Measurements from ENCODE around the gene IFT43. TPM values are rescaled to one million over a fixed set of nuclear protein-coding genes. Genes with fewer than 3 reads are reported as not detected.

The IFT43 gene
- total RNA-seq (10 to 100 TPM; 20.9 to 46.8 TPM), polyA plus RNA-seq (ENCODE audit: insufficient read length in 2 of 2) (10 to 100 TPM; 42.6 to 49.2 TPM)
- long read RNA-seq, donor 1, transcript IFT43-202 (9 exons, 833 nt), result major isoform, 10 of 34 reads
- long read RNA-seq, donor 1, partial matches to known transcripts, result 21 of 34 reads
- long read RNA-seq, donor 1, other reads (novel, unspliced or antisense), result 0 of 34 reads
- long read RNA-seq, donor 2, partial matches to known transcripts, result 0 of 4 reads
- long read RNA-seq, donor 2, other reads (novel, unspliced or antisense), result 0 of 4 reads
- long read RNA-seq, donor 3, transcript IFT43-202 (9 exons, 833 nt), result major isoform, 7 of 10 reads
- long read RNA-seq, donor 3, partial matches to known transcripts, result 0 of 10 reads
- long read RNA-seq, donor 3, other reads (novel, unspliced or antisense), result 0 of 10 reads
- long read RNA-seq, donor 4, transcript IFT43-202 (9 exons, 833 nt), result major isoform, 22 of 51 reads
- long read RNA-seq, donor 4, partial matches to known transcripts, result 26 of 51 reads
- long read RNA-seq, donor 4, other reads (novel, unspliced or antisense), result 0 of 51 reads

- Histone ChIP-seq H3K4me1 (ENCODE audit: control insufficient read depth, insufficient read depth, low read length) (peaks cover 24% of the 10 kb centered on the region), H3K9me3 (ENCODE audit: control insufficient read depth, insufficient read depth, low read length) (no peaks in the 10 kb centered on the region)
- WGBS (ENCODE audit: insufficient coverage), result under 1% methylated on average over 49 of the region's 52 CpGs
These were observed at the start of gene IFT43 for GRCh38 chr14:75985618-75986438. Gene IFT43, plus strand, starts transcription at chr14:75985763. Its CDS starts 24 bp downstream, at chr14:75985787.

DNA sequence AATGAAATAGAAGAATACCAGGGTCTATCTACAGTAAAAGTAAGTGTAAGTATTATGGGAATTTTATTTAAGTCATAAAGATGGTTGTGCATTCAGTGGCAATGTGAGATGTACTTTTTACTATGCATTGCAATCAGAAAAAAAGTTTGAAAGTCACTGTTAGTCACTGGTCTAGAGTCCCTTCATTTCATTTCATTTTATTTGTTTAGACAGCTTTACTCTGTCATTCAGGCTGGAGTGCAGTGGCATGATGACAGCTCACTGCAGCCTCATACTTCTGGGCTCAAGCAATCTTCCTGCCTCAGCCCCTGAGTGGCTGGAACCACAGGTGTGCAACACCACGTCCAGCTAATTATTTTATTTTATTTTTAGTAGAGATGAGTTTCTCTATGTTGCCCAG is 46.4 kb upstream of the IFT43 start:
- H3K36me3 ChIP-seq (ENCODE audit: control insufficient read depth, insufficient read depth, low read length), result no peaks in the 10 kb centered on the region
- no peak for DNase-seq (ENCODE audit: low read depth in 4 of 6, low spot score in 6 of 6)
- H3K4me3 ChIP-seq (ENCODE audit: low read depth, low read length), result no peak overlapping the region
- H3K27me3 ChIP-seq (ENCODE audit: control insufficient read depth, insufficient read depth, low read length), result no peaks in the 10 kb centered on the region
- WGBS (ENCODE audit: insufficient coverage), result no CpG with 5 or more reads among the region's 1 CpG
- no peak overlapping the region for H3K27ac ChIP-seq (ENCODE audit: low read depth, low read length)
- no peaks in the 10 kb centered on the region for H3K9me3 ChIP-seq (ENCODE audit: control insufficient read depth, insufficient read depth, low read length)
- H3K4me1 ChIP-seq (ENCODE audit: control insufficient read depth, insufficient read depth, low read length), result no peaks in the 10 kb centered on the region

More at GRCh38 chr14:75985618-75986438, at the start of gene IFT43:
- Histone ChIP-seq H3K4me3 (ENCODE audit: low read depth, low read length) (peak within 1 kb of the TSS; percentile 75), H3K27ac (ENCODE audit: low read depth, low read length) (peak within 1 kb of the TSS; percentile 87), H3K36me3 (ENCODE audit: control insufficient read depth, insufficient read depth, low read length) (peaks cover 10% of the 10 kb centered on the region), H3K27me3 (ENCODE audit: control insufficient read depth, insufficient read depth, low read length) (no peaks in the 10 kb centered on the region)
- peak; percentile 76 to 97 (median 88) for DNase-seq (ENCODE audit: low read depth in 4 of 6, low spot score in 6 of 6)

DNA sequence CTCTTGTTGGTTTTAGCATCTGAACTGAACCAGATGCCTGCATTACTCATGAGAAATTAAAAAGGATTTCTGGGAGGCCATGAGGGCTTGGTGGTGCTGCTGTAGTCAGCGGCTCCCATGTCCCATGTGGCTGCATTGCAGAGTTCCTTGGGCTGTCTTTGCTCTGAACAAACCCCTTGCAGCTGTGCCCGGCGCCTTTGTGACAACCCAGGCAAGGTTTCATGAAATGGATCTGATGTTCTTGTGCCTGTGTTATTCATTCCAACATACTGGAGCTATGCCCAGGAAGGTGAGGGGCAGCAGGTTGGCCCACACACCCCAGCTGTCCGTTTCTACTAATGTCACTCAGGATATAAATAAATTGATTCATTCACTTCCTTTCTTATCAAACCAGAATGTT is 44.5 kb upstream of the IFT43 start:
- no peaks in the 10 kb centered on the region for H3K27me3 ChIP-seq (ENCODE audit: control insufficient read depth, insufficient read depth, low read length)
- 93% methylated on average over 3 of the region's 4 CpGs for WGBS (ENCODE audit: insufficient coverage)
- H3K4me1 ChIP-seq (ENCODE audit: control insufficient read depth, insufficient read depth, low read length), result no peaks in the 10 kb centered on the region
- H3K4me3 ChIP-seq (ENCODE audit: low read depth, low read length), result no peak overlapping the region
- H3K27ac ChIP-seq (ENCODE audit: low read depth, low read length), result no peak overlapping the region
- no peaks in the 10 kb centered on the region for H3K36me3 ChIP-seq (ENCODE audit: control insufficient read depth, insufficient read depth, low read length)
- DNase-seq (ENCODE audit: low read depth in 4 of 6, low spot score in 6 of 6), result no peak
- no peaks in the 10 kb centered on the region for H3K9me3 ChIP-seq (ENCODE audit: control insufficient read depth, insufficient read depth, low read length)

DNA sequence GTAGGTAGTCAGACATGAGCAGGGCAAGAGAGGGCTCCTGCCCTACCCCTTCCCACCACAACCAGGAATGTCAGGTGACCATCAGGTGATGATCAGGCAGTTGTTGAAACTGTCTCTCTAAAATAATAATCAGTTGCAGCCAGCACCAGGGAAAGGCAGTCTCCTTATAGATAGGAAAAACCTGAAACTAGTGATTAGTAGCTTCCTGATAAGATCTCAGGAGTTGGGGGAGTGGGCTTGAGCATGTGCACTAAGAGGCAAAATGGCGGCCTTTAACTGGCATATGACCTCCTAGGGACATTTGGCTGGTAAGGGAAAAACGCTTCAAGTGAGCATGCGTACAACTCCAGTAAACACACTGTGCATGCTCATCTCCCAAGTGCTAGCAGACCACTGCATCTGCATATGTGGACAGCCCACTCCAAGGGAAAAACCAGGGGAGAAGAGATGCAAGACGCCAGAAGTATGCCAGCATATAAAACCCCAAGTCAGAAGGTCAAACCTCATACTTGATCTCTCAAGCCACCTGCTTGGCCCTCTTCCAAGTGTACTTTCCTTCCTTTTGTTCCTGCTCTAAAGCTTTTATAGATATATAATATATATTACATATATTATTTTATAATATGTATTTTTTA is 40.8 kb upstream of the IFT43 start:
- no peak overlapping the region for H3K4me3 ChIP-seq (ENCODE audit: low read depth, low read length)
- no peaks in the 10 kb centered on the region for H3K4me1 ChIP-seq (ENCODE audit: control insufficient read depth, insufficient read depth, low read length)
- no peaks in the 10 kb centered on the region for H3K27me3 ChIP-seq (ENCODE audit: control insufficient read depth, insufficient read depth, low read length)
- no peaks in the 10 kb centered on the region for H3K9me3 ChIP-seq (ENCODE audit: control insufficient read depth, insufficient read depth, low read length)
- no peaks in the 10 kb centered on the region for H3K36me3 ChIP-seq (ENCODE audit: control insufficient read depth, insufficient read depth, low read length)
- WGBS (ENCODE audit: insufficient coverage), result 96% methylated on average over 3 of the region's 4 CpGs
- no peak overlapping the region for H3K27ac ChIP-seq (ENCODE audit: low read depth, low read length)
- DNase-seq (ENCODE audit: low read depth in 4 of 6, low spot score in 6 of 6), result no peak

DNA sequence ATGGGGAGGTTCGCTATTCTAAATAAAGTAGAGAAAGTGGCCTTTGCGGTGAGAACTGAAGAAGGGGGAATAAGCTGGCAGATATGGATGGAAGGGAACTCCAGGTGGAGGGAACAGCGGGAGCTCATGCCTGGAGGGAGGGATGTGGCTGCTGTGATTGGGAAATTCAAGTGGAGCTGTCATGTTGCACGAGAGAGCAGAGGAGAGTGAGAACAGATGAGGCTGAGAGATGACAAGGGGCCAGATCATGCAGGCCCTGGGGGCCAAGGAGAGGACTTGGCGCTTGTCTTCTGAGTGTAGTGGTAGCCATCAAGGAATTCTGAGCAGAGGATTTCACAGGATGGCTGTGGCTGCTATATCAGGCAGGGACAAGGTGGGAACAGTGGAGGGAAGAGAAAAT is 38.8 kb upstream of the IFT43 start:
- no peaks in the 10 kb centered on the region for H3K4me1 ChIP-seq (ENCODE audit: control insufficient read depth, insufficient read depth, low read length)
- no peak for DNase-seq (ENCODE audit: low read depth in 4 of 6, low spot score in 6 of 6)
- H3K36me3 ChIP-seq (ENCODE audit: control insufficient read depth, insufficient read depth, low read length), result no peaks in the 10 kb centered on the region

DNA sequence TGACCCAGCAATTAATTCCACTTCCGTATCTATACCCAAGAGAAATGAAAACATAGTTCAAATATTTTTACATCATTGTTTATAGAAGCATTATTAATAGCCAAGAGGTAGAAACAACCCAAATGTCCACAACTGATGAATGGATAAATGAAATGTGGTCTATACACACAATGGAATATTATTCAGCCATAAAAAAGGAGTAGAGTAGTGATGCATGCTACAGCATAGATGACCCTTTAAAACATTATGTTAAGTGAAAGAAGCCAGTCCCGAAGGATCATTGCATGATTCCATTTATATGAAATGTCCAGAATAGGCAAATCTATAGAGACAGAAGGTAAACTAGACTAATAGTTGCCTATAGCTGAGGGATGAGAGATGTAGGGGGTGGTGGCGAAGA is 33.1 kb upstream of the IFT43 start:
- no CpG with 5 or more reads among the region's 3 CpGs for WGBS (ENCODE audit: insufficient coverage)

More for the DNA sequence above, 38.8 kb upstream of the IFT43 start:
- Histone ChIP-seq H3K9me3 (ENCODE audit: control insufficient read depth, insufficient read depth, low read length) (no peaks in the 10 kb centered on the region), H3K27me3 (ENCODE audit: control insufficient read depth, insufficient read depth, low read length) (no peaks in the 10 kb centered on the region), H3K4me3 (ENCODE audit: low read depth, low read length) (no peak overlapping the region), H3K27ac (ENCODE audit: low read depth, low read length) (no peak overlapping the region)
- WGBS (ENCODE audit: insufficient coverage), result 82% methylated on average over 5 of the region's 5 CpGs

GRCh38 chr14:75959031-75959430 is 26.5 kb upstream of the IFT43 start:
- no peak overlapping the region for H3K27ac ChIP-seq (ENCODE audit: low read depth, low read length)
- H3K4me3 ChIP-seq (ENCODE audit: low read depth, low read length), result no peak overlapping the region
- DNase-seq (ENCODE audit: low read depth in 4 of 6, low spot score in 6 of 6), result no peak
- H3K9me3 ChIP-seq (ENCODE audit: control insufficient read depth, insufficient read depth, low read length), result no peaks in the 10 kb centered on the region
- WGBS (ENCODE audit: insufficient coverage), result 97% methylated on average over 3 of the region's 9 CpGs
- H3K4me1 ChIP-seq (ENCODE audit: control insufficient read depth, insufficient read depth, low read length), result no peaks in the 10 kb centered on the region
- peaks cover 21% of the 10 kb centered on the region for H3K36me3 ChIP-seq (ENCODE audit: control insufficient read depth, insufficient read depth, low read length)
- H3K27me3 ChIP-seq (ENCODE audit: control insufficient read depth, insufficient read depth, low read length), result no peaks in the 10 kb centered on the region

More for the DNA sequence above, 33.1 kb upstream of the IFT43 start:
- no peak overlapping the region for H3K27ac ChIP-seq (ENCODE audit: low read depth, low read length)
- peaks cover 8% of the 10 kb centered on the region for H3K36me3 ChIP-seq (ENCODE audit: control insufficient read depth, insufficient read depth, low read length)
- H3K4me3 ChIP-seq (ENCODE audit: low read depth, low read length), result no peak overlapping the region
- H3K9me3 ChIP-seq (ENCODE audit: control insufficient read depth, insufficient read depth, low read length), result no peaks in the 10 kb centered on the region
- no peak for DNase-seq (ENCODE audit: low read depth in 4 of 6, low spot score in 6 of 6)
- H3K4me1 ChIP-seq (ENCODE audit: control insufficient read depth, insufficient read depth, low read length), result no peaks in the 10 kb centered on the region
- no peaks in the 10 kb centered on the region for H3K27me3 ChIP-seq (ENCODE audit: control insufficient read depth, insufficient read depth, low read length)

GRCh38 chr14:75960231-75960630 is 25.3 kb upstream of the IFT43 start:
- no CpG with 5 or more reads among the region's 6 CpGs for WGBS (ENCODE audit: insufficient coverage)
- no peak overlapping the region for H3K4me3 ChIP-seq (ENCODE audit: low read depth, low read length)
- H3K27ac ChIP-seq (ENCODE audit: low read depth, low read length), result no peak overlapping the region
- no peaks in the 10 kb centered on the region for H3K4me1 ChIP-seq (ENCODE audit: control insufficient read depth, insufficient read depth, low read length)
- no peaks in the 10 kb centered on the region for H3K9me3 ChIP-seq (ENCODE audit: control insufficient read depth, insufficient read depth, low read length)
- DNase-seq (ENCODE audit: low read depth in 4 of 6, low spot score in 6 of 6), result peak in 1 of 6 donors; percentile 20
- H3K36me3 ChIP-seq (ENCODE audit: control insufficient read depth, insufficient read depth, low read length), result peaks cover 22% of the 10 kb centered on the region
- H3K27me3 ChIP-seq (ENCODE audit: control insufficient read depth, insufficient read depth, low read length), result no peaks in the 10 kb centered on the region

GRCh38 chr14:75961662-75962061 is 23.9 kb upstream of the IFT43 start:
- Histone ChIP-seq H3K27me3 (ENCODE audit: control insufficient read depth, insufficient read depth, low read length) (no peaks in the 10 kb centered on the region), H3K4me3 (ENCODE audit: low read depth, low read length) (no peak overlapping the region), H3K27ac (ENCODE audit: low read depth, low read length) (no peak overlapping the region), H3K4me1 (ENCODE audit: control insufficient read depth, insufficient read depth, low read length) (no peaks in the 10 kb centered on the region), H3K9me3 (ENCODE audit: control insufficient read depth, insufficient read depth, low read length) (no peaks in the 10 kb centered on the region), H3K36me3 (ENCODE audit: control insufficient read depth, insufficient read depth, low read length) (peaks cover 25% of the 10 kb centered on the region)
- no CpG with 5 or more reads among the region's 3 CpGs for WGBS (ENCODE audit: insufficient coverage)
- no peak for DNase-seq (ENCODE audit: low read depth in 4 of 6, low spot score in 6 of 6)
